ENCODE results near the gene ZNF121.

DNA sequence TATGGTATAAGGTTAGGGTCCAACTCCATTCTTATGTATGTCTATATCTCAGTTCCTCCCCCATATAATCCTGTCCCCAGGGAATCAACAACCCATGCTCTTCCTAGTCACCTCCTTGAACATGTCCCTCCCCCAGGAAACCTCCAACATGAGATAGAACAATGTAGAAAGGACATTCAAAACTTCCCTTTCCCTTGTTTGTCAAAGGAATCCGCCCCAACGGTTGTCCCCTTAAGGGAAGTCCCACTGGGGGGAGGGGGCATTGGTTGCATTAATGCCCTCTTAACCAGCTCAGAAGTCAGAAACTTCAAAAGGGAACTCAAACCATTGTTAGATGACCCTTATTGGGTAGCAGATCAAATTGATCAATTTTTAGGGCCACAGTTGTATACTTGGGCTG, 43.6 kb upstream of the ZNF121 start:
- no peak for TF ChIP-seq POLR2A (IDR thresholded peaks at IDR 0.05)
- TF ChIP-seq, protein P1, sequence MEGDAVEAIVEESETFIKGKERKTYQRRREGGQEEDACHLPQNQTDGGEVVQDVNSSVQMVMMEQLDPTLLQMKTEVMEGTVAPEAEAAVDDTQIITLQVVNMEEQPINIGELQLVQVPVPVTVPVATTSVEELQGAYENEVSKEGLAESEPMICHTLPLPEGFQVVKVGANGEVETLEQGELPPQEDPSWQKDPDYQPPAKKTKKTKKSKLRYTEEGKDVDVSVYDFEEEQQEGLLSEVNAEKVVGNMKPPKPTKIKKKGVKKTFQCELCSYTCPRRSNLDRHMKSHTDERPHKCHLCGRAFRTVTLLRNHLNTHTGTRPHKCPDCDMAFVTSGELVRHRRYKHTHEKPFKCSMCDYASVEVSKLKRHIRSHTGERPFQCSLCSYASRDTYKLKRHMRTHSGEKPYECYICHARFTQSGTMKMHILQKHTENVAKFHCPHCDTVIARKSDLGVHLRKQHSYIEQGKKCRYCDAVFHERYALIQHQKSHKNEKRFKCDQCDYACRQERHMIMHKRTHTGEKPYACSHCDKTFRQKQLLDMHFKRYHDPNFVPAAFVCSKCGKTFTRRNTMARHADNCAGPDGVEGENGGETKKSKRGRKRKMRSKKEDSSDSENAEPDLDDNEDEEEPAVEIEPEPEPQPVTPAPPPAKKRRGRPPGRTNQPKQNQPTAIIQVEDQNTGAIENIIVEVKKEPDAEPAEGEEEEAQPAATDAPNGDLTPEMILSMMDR (IDR thresholded peaks at IDR 0.05), result no peak
